Thyroid gland (tissue), 4 donors: Measurements from ENCODE around the gene CTSD. TPM values are rescaled to one million over a fixed set of nuclear protein-coding genes. Genes with fewer than 3 reads are reported as not detected.

ENCODE experiments used
- DNase-seq, 2 donors: peaks; one replicate each; pipeline ENCODE4 v3.0.0-alpha.2; 2019
- H3K27ac ChIP-seq, 3 donors: fragments of 200-600 bp; sonication (generic); 1 replicate in 2 of 3; 2 replicates in 1 of 3; pipeline ENCODE4 v1.5.1; 2016 to 2019; ENCODE audit warnings: mild to moderate bottlenecking in 1 of 3, moderate library complexity in 1 of 3
- H3K27me3 ChIP-seq: fragments of 200-600 bp; sonication (generic); one replicate; pipeline ENCODE4 v1.5.1; 2019
- H3K36me3 ChIP-seq, 2 donors: fragments of 200-600 bp; sonication (generic); one replicate each; pipeline ENCODE4 v1.5.1; 2016 to 2019
- H3K4me1 ChIP-seq, 2 donors: fragments of 200-600 bp; sonication (generic); one replicate each; pipeline ENCODE4 v1.5.1; 2017 to 2019
- H3K4me3 ChIP-seq, 3 donors: fragments of 200-600 bp; sonication (generic); replicated peaks in 1 of 3; 1 replicate in 2 of 3; 2 replicates in 1 of 3; pipeline ENCODE4 v1.5.1; 2016; ENCODE audit warnings: mild to moderate bottlenecking in 1 of 3
- H3K9me3 ChIP-seq: fragments of 200-600 bp; sonication (generic); one replicate; pipeline ENCODE4 v1.5.1; 2017
- CTCF ChIP-seq, 6 experiments: fragments of 200-600 bp in 3 of 6; fragments of 450-650 bp in 3 of 6; sonication (generic) in 3 of 6; IDR thresholded peaks; one replicate each; pipeline ENCODE4 v1.5.1; 2016 to 2019; ENCODE audit warnings: antibody characterized with exemption in 6 of 6, mild to moderate bottlenecking in 2 of 6, inconsistent platforms in 1 of 6, moderate library complexity in 1 of 6
- POLR2A ChIP-seq, 2 donors: fragments of 450-650 bp; IDR thresholded peaks; one replicate each; pipeline ENCODE4 v1.6.1; 2017; ENCODE audit warnings: antibody characterized with exemption in 2 of 2, mild to moderate bottlenecking in 2 of 2, moderate library complexity in 1 of 2
- whole genome bisulfite sequencing, 2 donors: methylation state at CpG; one replicate each; pipeline ENCODE4 v1.1.5; 2017; 5-methylcytosine and 5-hydroxymethylcytosine counted together
- intact Hi-C: fragments of 100-400 bp; cut with DNase I; formaldehyde crosslinking; loops from one replicate; pipeline ENCODE4 v1.15.1; 2023
- total RNA-seq, 4 donors: library from RNA; depleted of rRNA; stranded (reverse); fragments of >200 nt; gene quantifications; one replicate each; pipeline ENCODE4 v1.2.3, GENCODE V29; 2016

The CTSD gene
- total RNA-seq, 4 donors from 2014 or later = 363 to 577 (median 457) TPM

GRCh38 chr11:1727861-1728260, 35.9 kb downstream of the CTSD start:
- DNase-seq = no peak
- Histone ChIP-seq H3K27ac (no peak overlapping the region), H3K27me3 (no peaks in the 10 kb centered on the region), H3K36me3 (no peaks in the 10 kb centered on the region), H3K4me1 (no peaks in the 10 kb centered on the region), H3K9me3 (no peaks in the 10 kb centered on the region), H3K4me3 (no peak overlapping the region)
- intact Hi-C loops = no loop called here
- 80% methylated on average over 9 of the region's 9 CpGs for WGBS, 2 donors
- no peak for TF ChIP-seq POLR2A (IDR thresholded peaks at IDR 0.05)
- no peak for TF ChIP-seq CTCF (IDR thresholded peaks at IDR 0.05)

- intact Hi-C loops = no loop called here
- H3K36me3 ChIP-seq = no peaks in the 10 kb centered on the region
- no peaks in the 10 kb centered on the region for H3K9me3 ChIP-seq
- TF ChIP-seq CTCF (IDR thresholded peaks at IDR 0.05) = no peak
- no peak for TF ChIP-seq POLR2A (IDR thresholded peaks at IDR 0.05)
- no peaks in the 10 kb centered on the region for H3K27me3 ChIP-seq
- WGBS, 2 donors = 79% methylated on average over 11 of the region's 11 CpGs
- H3K27ac ChIP-seq = no peak overlapping the region
- no peaks in the 10 kb centered on the region for H3K4me1 ChIP-seq
- DNase-seq = no peak
- no peak overlapping the region for H3K4me3 ChIP-seq
Observed at GRCh38 chr11:1727096-1727690, 36.5 kb downstream of the CTSD start.

- Histone ChIP-seq H3K27ac (no peak overlapping the region), H3K27me3 (no peaks in the 10 kb centered on the region), H3K36me3 (no peaks in the 10 kb centered on the region), H3K4me3 (no peak overlapping the region), H3K9me3 (no peaks in the 10 kb centered on the region), H3K4me1 (peaks cover 0 to 3% of the 10 kb centered on the region in 2 donors)
- 79 to 80% methylated on average over 8 of the region's 8 CpGs for WGBS, 2 donors
- no peak for DNase-seq
- no peak for TF ChIP-seq CTCF (IDR thresholded peaks at IDR 0.05)
- no peak for TF ChIP-seq POLR2A (IDR thresholded peaks at IDR 0.05)
- intact Hi-C loops = no loop called here
Observed at GRCh38 chr11:1719781-1720180, 43.9 kb downstream of the CTSD start.

GRCh38 chr11:1718326-1718725, 45.4 kb downstream of the CTSD start:
- WGBS, 2 donors = 87 to 90% methylated on average over 15 of the region's 15 CpGs
- no peak for TF ChIP-seq POLR2A (IDR thresholded peaks at IDR 0.05)
- Histone ChIP-seq H3K9me3 (no peaks in the 10 kb centered on the region), H3K27ac (no peak overlapping the region), H3K27me3 (no peaks in the 10 kb centered on the region), H3K36me3 (no peaks in the 10 kb centered on the region), H3K4me3 (no peak overlapping the region), H3K4me1 (peaks cover 0 to 6% of the 10 kb centered on the region in 2 donors)
- intact Hi-C loops = no loop called here
- DNase-seq = no peak

GRCh38 chr11:1717745-1718144, 46.0 kb downstream of the CTSD start:
- 77 to 86% methylated on average over 8 of the region's 8 CpGs for WGBS, 2 donors
- Histone ChIP-seq H3K4me1 (peaks cover 0 to 6% of the 10 kb centered on the region in 2 donors), H3K27me3 (no peaks in the 10 kb centered on the region), H3K9me3 (no peaks in the 10 kb centered on the region), H3K36me3 (no peaks in the 10 kb centered on the region), H3K4me3 (no peak overlapping the region), H3K27ac (no peak overlapping the region)
- no peak for DNase-seq
- intact Hi-C loops = no loop called here
- TF ChIP-seq POLR2A (IDR thresholded peaks at IDR 0.05) (no peak), CTCF (IDR thresholded peaks at IDR 0.05) (no peak)
